GM12874 (cell line): ENCODE data around the gene NSDHL.

Source experiments
- TF ChIP-seq, protein P1 (sequence below): IDR thresholded peaks from 2 replicates; pipeline ENCODE4 v1.5.1; 2011; ENCODE audit warnings: low read depth, mild to moderate bottlenecking, control low read depth, low read length, moderate library complexity; ENCODE audit not compliant: insufficient read depth

The NSDHL gene

DNA sequence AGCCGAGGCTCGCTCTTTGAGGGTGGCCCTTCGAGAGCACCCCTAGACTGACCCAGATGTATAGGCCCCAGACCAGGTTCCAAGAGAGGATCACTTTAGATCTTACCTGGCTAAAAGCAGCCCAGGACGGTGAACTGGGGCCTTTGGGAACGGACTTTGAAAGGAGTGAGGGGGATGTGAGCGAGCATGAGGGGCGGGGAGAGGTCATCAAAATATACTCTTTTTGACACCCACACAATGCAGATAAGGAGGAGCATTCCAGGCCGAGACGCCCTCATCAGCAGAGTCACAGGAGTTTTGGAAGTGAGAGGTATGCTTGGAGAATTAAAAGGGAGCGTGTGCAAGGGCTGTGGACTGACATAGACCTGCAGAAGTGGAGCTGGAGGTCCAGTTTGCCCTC is 528 bp downstream of the NSDHL start:
- TF ChIP-seq, protein P1, sequence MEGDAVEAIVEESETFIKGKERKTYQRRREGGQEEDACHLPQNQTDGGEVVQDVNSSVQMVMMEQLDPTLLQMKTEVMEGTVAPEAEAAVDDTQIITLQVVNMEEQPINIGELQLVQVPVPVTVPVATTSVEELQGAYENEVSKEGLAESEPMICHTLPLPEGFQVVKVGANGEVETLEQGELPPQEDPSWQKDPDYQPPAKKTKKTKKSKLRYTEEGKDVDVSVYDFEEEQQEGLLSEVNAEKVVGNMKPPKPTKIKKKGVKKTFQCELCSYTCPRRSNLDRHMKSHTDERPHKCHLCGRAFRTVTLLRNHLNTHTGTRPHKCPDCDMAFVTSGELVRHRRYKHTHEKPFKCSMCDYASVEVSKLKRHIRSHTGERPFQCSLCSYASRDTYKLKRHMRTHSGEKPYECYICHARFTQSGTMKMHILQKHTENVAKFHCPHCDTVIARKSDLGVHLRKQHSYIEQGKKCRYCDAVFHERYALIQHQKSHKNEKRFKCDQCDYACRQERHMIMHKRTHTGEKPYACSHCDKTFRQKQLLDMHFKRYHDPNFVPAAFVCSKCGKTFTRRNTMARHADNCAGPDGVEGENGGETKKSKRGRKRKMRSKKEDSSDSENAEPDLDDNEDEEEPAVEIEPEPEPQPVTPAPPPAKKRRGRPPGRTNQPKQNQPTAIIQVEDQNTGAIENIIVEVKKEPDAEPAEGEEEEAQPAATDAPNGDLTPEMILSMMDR = no peak

DNA sequence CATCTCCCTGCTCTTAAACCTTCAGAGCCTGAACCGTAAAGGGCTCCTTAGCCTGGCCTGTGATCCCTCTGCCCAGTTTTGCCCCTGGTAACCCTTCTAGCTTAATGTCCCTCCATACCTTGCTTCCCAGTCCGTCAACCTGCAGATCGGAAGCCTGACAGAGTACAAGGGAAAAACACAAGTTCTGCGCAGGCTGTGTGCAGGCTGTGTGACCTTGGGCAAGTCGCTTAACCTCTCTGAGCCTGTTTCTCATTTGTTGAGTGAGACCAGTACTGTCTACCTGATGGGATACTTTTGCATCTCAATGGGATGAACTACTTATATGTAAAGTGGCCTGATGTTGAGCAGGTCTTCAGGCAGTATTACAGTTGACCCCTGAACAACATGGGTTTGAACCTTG is 1.7 kb downstream of the NSDHL start:
- TF ChIP-seq, protein P1 = no peak

DNA sequence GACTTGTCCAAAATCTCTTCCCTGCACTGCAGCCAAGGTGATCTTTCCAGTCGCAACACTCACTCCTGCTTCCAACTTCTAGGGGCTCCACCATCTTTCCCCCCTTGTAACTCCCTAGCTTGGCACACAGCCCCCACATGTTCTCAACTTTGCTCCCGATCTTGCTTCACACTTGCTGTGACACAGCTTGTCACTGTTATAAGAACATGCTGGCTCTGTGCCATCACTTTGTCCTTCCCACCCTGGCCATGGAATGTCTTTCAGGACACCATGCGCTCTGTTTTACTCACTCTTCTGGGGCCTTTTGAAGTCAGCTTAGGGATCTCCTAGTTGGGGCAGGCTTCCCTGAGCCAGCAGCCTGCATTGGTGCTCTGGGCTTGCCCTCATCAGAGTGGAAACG is 2.5 kb downstream of the NSDHL start:
- TF ChIP-seq, protein P1 = no peak

DNA sequence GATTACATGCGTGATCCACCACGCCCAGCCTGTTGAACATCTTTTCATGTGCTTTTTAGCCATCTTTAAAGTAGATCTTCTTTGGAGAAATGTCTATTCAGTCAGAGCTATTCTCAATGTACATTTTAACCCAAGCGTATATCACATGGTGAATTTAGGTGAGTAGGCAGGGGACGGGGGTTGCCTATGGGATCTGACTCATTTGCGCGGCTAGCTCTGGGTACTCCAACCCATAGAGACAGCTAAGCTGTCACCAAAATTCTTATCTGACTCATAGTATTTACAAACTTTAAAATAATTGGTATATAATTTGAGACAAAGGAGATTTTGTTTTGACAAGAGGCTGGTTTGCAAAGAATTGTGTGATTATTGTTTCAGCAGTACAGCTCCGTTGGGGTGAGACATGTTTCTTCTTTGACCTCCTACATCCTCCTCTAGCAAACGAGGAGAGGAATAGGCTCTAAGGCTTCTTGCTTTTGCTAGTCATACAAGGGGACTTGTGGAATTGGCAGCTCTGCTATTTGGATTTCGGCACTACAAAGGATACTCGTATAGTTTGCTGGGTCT is 12.0 kb downstream of the NSDHL start:
- TF ChIP-seq, protein P1 = no peak

DNA sequence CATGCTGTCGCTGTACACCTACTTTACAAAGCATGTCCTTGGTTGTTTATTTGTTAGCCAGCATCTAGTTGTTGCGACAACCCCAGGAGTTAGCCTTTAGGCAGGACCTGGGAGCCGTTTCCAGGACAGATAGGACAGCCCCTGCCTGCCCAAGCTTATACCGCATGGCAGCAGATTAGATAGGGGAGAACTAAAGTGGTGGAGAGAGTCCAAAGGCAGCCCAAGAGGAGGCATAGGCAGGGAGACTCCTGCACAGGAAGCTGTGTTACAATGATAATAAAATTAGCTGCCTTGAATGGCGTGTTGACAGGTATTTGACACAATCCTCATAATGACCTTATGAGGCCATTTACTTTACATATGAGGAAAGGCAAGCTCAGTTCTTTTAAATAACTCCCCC is 13.0 kb downstream of the NSDHL start:
- TF ChIP-seq, protein P1 = no peak

DNA sequence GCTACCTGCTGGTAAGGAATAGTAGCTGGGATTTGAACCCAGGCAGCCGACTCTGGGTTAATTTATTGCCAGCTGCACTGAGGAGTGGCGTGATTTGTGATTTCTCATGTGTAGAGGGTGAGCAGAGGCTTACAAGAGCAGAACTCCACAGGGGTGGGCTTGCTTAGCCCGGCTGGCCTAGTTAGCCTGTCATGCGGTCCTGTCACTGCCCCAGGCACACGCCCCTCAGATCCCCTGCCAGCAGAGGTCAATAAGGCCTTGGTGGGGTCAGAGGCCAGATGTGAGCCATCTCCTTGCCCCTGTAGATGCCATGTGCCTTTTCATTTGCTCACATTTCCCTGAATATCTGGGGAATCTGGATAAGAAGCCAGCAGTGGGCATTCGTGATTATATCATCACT is 13.4 kb downstream of the NSDHL start:
- TF ChIP-seq, protein P1 = no peak

DNA sequence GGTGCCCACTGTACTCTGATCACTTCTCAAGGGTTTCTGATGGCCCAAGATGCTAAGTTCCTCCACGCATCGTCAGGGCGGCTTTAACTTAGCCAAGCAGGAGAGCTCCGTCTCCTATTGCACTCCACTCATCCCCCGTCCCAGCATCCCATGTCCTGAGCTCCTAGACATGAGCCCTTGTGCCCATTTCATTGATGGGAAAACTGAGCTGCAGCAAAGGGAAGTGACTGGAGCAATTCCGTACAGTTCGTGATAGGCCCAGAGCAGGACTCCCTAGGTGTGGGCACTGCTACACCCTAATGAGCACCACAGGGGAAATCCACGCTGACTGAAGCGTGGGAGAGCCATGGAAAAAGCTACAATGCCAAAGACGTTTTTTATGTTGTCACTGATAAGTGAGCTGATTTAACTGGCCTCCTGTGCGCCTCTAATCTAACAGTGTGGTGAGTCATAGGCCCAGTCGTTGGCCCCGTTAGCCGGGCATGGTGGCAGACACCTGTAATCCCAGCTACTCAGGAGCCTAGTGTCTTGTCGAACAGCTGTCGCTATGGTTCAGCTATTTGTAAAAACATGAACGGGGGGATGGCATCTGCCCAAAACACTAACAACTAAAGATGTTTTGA is 14.9 kb downstream of the NSDHL start:
- TF ChIP-seq, protein P1 = no peak

DNA sequence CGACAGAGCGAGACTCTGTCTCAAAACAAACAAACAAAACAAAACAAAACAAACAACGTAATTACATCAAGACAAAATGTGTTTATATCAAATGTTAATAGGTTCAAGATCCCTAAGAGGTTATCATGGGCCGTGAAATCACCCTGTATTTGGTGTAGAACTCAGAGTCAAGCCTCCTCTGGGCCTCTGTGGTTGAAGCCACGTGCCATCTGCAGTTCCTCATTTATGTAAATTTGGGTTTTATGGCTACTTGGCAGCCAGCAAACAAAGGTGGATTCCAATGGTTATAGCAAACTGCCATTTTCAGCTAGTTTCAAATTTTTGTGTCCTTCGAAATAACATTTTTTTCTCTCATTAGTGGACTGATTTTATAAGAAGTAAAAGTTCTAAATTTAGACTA is 16.4 kb downstream of the NSDHL start:
- TF ChIP-seq, protein P1 = no peak
